SIG-M5 treated with dmso at 0.1 percent for 504 hours (cell line): ENCODE data around the gene TRIM17.
"Not testable (repeated sequence)": the region's sequence is repeated elsewhere in the genome, so short reads cannot be mapped to it uniquely, and the experiment has no call there.

Source experiments
- DNase-seq: peaks from one replicate; lab custom pipeline; 2025; ENCODE audit not compliant: unreplicated experiment; lab: John Stamatoyannopoulos, UW

TRIM17 gene

DNA sequence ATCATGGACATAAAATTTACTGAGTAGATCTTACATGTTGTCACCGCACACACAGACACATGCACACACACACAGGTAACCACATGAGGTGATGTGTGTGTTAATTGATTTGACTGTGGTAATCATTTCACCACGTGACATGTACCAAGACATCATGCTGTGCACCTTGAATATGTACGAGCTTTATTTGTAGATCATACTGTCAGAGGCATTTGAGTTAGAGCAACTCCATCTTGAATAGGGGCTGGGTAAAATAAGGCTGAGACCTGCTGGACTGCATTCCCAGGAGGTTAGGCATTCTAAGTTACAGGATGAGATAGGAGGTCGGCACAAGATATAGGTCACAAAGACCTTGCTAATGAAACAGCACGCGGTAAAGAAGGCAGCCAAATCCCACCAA is 31.7 kb upstream of the TRIM17 start:
- DNase-seq: no peak

DNA sequence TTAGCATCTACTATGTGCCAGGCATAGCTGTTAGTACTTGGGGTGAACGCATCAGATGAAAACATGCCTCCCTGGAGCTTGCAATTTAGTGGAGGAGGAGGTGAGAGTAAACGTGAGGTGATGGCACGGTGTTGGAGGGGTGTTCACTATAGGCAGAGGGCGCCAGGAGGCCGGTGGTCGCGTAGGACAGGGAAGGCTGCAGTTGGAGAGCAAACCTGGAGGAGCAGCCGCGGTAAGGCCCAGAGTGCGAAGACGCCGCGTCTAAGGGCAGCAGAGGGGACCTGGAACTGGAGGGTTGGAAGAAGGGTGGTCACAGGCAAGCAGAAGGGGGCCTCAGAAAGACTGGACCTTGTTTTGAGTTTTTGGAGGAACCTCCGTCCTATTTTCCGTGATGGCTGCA is 30.2 kb upstream of the TRIM17 start:
- no peak for DNase-seq

DNA sequence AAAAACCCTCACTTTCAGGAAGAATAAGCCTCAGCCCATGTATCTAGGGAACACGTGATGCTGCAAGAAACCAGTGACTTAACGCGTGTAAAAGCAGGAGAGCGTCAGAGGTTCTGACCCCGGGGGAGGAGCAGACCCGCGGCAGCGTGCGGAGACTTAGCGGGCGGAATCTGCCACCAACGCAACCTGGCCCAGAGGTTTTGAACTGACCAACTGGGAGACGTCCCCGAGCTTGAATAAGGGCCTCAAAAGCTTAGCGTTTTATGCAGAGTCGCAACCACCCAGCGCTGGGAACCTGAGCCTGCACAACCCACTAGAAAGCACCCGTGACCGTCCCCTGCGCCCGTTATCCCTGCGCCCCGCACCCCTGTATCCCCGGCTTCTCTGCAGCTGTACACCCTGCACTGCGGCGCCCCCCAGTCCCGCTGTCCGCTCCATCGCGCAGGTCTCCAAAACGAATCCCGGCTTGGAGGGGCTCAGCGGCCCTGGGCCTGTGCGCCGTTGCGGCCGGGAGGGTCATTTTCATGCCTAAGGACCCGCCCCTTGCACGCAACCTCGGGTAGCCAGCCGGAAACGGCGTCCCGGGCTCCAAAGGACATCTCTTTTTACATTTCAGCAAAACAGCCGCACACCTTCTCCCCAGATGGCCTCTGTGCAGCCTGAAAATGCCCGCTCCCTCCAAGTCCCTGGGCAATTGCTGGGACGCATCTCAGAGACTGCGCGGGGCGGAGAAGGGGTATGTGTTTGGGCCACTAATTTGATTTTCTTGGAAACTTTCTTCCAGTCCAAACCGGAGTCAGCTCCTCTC is 29.4 kb upstream of the TRIM17 start:
- DNase-seq: no peak

DNA sequence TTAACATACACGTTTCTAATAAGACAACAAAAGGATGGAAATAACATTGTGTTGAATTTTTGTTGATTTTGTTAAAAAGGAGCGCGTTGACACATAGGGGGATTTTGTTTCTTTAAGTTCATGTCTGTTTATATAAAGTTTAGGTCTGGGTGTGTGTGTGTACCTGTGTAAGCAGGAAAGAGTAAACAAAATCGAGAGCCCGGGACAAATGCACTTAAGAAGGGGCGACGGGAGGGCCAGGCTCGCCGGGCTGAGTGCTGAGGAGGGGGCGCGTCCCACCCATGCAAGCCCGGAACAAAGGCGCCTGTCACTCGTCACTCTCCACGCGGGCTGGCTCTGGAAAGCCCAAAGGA is 28.8 kb upstream of the TRIM17 start:
- no peak for DNase-seq

DNA sequence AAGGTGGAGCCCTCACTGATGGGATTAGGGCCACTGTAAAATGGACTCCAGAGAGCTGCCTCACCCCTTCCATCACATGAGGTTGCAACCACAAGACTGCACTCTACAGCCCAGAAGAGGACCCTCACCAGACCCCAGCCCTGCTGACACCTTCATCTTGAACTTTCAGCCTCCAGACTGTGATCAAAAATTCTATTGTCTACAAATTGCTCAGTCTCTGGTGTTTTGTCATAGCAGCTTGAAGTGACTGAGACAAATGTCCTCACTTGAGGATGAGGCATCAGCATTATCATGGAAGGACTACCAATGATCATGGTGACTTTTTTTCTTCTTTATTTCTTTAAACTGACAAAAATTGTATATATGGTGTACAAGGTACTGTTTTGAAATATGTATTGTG is 26.7 kb upstream of the TRIM17 start:
- DNase-seq: no peak

DNA sequence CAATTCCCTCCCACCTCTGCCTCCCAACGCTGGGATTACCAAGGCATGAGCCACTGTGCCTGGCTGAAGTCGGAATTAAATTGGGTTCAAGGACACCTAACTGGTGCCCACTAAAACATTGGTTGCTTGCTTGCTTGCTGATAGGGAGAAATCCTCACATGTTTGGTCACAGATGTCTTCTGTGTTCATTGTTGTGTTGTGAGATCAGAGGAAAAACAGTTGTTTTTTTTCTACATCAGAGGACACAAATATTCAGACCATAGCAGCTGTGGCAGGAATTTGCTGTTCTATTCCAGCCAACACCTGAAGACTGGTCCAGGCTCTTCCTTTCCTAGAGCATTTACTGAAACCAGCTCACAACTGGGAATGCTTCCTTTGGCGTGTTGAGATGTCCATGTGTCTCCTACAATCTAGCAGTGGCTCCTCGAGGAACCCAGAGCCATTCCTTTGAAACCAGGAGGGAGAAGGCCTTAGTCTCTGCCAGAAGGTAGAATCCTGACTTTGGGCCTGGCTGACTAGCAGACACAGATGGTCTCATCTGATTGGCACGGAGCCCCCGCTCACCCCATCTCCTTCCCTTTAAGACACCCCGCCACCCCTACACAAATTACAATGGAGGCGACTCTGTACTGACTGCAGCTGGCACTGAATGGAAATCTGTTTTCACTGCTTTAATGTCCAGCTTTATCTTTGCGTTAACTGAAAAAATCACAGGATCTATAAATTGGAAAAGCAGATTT is 24.3 kb upstream of the TRIM17 start:
- DNase-seq: no peak

DNA sequence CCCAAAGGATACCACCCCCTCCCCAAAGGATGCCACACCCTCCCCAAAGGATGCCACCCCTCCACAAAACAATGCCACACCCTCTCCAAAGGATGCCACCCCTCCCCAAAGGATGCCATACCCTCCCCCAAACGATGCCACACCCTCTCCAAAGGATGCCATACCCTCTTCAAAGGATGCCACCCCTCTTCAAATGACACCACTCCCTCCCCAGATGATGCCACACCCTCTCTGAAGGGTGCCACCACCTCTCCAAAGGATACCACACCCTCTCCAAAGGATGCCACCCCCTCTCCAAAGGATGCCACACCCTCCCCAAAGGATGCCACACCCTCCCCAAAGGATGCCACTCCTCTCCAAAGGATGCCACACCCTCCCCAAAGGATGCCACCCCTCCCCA is 21.6 kb upstream of the TRIM17 start:
- DNase-seq: no peak

DNA sequence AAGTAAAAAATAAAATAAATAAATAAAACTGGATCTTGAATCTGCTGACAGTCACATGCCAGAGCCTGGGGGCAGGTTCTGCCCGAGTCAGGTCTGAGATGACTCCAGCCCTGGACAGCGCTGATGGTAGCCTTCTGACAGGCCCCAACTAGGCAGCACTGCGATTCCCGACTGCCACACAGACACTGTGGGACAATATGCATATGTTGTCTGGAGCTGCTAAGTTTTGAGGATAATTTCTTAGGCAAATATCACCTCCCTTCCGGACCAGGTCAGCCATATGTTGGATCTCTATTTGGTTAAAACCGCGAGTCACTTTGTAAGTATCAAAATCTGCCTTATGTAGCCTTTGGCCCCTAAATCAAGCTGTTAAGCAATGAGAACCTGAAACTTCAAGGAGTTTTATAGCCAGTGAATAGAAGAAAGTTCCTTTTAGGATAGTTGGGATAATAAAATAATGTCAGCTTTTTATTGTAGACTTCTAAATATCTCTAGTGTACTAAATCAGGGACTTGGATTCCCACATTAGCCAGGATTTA is 20.8 kb upstream of the TRIM17 start:
- DNase-seq: no peak

DNA sequence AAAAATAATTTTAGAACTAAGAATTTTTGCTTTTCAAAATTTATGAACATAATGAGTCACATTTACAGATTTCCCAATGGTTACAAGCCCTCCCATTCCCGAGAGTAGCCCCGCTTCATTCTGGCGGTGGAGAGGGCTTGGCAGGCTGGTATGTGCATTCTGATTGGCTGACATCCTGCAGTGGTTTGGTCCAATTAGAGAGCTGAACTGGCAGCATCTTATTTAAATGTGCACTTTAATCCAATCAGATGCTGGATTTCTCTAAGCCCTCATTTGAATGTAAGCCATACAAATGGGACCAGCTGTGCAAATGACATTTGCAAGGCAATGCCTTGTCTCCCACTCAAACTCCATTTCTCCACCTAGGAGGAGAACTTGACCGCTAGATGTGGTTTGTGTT is 18.0 kb upstream of the TRIM17 start:
- DNase-seq: no peak

DNA sequence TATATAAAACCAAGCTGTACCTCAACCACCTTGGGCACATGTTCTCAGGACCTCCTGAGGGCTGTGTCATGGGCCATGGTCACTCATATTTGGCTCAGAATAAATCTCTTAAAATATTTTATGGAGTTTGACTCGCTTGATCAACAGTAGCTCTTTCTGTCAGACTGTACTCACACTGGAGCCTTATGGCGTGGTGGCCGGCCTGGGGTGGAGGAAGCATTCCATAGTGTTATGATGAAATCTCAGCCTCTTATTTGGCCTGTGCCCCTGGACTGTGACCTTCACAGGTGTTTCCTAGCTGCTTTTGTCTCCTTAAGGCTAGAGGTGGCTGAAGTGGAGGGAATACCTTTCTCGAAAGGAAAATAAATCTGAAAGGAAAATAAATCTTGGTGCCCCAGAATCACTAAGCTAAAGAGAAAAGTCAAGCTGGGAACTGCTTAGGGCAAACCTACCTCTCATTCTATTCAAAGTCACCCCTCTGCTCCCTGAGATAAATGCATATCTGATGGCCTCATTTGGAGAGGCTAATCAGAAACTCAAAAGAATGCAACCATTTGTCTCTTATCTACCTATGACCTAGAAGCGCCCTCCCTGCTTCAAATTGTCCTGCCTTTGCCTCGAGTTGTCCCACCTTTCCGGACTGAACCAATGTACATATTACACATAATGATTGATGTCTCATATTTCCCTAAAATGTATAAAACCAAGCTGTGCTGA is 16.8 kb upstream of the TRIM17 start:
- not testable (repeated sequence) for DNase-seq

DNA sequence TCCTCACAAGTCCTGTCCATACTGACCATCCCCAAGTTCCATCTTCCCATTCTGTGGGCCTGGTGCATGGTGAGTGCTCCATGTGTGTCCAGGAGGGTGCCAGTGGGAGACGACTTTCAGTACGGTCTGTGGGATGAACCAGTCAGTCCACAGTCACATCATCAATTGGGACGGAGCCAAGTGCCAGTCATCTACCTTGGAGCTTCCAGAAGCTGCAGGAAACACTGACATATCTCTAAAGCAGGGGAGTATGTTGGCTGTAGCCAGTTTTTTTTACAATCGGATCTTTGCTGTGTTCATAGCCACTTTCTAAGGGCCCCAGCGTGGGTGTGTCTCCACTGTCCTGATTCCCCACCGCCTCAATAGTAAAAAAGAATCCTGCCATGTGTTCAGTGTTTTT is 13.6 kb upstream of the TRIM17 start:
- no peak for DNase-seq

DNA sequence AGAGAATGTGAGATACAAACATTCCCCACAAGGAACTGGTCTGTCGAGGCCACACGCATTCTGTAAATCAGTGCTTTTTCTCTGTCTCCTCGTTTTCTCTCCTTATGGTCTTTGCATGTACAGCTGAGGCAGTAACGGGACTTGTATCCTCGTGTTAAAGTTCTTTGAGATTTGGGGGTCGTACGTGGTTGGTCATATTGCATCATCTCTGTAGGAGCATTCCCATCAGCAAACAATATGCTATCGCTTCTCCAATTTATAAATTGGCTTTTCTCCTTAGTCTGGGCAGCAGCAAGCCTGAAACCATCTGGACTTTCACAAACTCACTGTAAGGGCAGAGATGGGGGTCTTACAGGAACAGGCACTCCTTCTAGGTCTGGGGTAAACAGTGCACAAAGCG is 13.0 kb upstream of the TRIM17 start:
- DNase-seq: no peak

DNA sequence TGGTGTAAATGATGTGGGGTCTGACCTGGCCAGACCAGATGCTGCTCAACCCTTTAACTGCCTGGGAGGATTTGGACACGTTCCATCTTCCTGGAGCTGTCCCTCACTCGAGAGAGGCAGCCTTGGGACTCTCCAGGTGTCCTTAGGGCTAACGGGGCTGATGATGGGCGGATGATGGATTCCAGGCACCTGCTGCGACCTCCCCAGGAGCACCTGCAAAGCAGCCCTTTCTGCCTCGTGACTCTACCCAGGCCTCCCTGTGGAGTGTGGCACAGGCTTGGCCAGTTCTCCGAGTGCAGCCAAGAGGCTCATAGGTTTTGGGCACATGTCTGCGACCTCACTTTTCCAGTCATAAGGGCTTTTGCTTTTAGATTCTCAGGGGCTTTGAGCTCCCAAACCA is 12.3 kb upstream of the TRIM17 start:
- DNase-seq: no peak

DNA sequence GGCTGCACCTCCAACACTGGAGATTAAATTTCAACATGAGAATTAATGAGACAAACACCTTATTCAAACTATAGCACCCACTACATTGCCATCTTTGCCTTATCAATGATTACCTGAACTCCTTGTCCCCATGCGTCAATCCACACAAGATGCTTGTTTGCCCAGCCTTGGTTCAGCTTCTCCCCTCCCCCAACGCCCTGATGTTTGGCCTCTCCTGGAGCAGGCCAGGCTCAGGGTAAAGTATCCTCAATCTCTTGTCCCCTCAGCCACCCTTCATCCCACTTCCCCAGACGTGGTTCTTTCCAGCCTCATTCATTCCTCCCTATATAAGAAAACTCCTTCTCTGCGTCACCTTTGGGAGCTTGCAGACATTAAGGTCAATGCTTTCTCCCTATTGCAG is 11.8 kb upstream of the TRIM17 start:
- DNase-seq: no peak

DNA sequence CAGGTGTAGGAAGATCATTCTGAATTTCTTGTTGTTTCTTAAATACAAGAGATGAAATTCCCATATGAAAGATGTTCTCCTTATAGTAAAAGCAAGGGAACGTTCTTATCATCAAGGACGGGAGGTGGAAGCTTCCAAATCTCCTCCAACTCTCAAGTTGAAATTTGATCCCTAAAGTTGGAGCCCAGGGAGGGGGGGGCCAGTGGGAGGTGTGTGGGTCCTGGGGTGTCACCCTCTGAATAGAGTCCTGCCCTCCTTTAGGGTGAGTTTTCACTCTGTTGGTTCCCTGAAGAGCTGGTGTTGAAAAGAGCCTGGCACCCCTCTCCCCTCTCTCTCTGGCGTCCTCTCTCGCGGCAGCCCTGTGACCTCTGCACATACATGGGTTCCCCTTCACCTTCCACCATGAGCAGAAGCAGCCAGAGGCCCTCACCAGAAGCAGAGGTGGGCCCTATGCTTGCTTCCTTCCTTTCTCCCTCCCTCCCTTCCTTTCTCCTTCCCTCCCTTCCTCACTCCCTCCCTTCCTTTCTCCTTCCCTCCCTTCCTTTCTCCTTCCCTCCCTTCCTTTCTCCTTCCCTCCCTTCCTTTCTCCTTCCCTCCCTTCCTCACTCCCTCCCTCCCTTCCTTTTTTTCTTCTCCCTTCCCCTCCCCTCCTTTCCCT is 10.0 kb upstream of the TRIM17 start:
- DNase-seq: no peak

DNA sequence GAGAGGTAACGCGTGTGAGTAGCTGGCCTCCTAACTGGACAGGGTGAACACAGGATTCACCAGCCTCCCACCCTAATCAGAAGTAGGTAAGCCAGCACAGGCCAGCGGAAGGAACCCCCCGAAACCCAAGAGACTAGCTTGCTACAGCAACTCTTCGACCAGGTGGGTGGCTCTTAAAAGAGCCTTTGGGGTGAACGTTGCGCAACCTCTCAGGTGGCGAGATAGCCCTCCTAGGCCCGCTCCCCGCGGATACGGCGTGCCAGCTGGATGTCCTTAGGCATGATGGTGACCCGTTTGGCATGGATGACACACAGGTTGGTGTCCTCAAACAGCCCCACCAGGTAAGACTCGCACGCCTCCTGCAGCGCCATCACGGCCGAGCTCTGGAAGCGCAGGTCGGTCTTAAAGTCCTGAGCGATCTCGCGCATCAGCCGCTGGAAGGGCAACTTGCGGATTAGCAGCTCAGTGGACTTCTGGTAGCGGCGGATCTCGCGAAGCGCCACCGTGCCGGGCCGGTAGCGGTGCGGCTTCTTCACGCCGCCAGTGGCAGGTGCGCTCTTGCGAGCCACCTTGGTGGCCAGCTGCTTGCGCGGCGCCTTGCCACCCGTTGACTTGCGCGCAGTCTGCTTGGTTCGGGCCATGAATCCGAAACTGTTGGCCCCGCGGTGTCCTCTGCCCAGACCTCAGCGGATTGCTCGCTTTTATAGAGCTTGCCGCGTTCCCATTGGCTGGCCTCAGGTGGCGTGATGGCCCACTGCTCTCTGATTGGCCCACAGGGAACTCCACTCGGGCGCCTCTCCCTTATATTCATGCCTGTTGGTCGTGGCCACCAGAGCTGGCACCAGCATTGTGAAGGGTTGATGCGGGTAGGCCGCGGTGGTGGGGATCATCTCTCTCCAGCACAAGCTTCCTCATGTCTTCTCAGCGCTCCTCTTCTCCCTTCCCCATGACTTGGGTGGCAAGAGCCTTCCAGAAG is 8.3 kb upstream of the TRIM17 start:
- no peak for DNase-seq

DNA sequence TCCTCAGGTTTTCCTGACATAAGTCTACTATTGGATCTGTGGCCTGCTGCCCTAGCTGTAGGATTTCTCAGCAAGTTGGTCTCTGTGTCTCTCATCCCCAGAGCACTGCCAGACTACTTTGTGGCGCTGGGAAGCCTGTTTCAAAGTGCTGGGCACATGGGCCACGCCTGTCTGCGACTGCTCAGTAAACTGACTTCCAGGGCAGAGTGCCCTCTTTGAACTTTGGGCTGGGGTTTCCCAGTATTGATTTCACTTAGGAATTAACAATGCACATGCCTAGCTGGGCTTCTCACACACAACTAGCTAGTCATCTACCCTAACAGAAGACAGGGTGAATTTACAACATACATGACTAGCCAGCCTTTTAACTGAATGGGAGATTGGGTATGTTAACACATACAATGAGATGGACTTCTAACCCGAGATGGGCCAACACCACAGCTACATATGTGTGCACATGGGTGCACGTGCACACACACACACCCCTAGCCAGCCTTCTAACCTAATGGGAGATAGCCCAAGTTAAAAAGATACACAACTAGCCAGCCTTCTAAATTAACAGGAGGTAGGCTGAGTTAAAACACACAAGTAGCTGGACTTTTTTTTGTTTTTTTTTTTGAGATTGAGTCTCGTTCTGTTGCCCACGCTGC is 6.9 kb upstream of the TRIM17 start:
- no peak for DNase-seq

DNA sequence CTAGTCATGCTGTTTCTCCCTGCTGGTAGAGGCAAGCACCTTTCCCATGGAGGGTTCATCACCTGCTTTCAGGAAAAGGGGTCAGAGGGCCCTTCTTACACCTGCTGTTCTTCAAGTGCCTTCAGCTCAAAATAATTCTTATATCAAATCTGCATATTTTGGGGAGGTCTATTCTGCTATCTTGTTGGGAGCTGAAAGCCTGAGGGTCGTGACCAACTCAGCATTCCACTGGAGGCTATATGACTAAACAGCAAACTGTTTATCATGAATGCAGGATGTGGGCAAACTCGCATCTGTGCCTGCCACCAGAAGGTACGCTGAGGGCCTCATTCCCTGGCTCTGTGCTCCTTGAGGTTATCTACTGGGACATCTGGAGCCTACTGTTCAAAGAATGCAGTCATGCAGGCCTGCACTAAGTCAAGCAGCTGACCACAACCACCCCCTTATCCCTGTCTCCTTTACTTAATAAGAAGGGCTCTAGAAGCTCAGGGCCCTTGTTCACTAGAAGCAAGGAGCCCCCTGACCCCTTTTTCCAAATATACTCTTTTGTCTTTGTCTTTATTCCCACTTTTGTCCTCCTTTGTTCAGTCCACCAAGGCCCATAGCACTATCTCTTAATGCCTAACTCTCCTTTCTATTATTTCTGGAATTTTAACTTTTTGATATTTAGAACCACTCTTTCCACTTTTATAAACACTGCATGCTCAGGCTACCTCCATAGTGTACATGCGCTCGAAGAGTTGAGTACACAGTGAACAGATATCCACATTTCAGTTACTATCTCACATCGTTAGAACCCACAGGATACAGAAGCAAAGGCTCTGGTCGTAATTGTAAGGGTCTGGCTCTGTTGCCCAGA is 4.5 kb upstream of the TRIM17 start:
- DNase-seq: no peak
